Measurements from ENCODE around the gene LRIG3. TPM values are rescaled to one million over a fixed set of nuclear protein-coding genes. Genes with fewer than 3 reads are reported as not detected.
"Not testable (repeated sequence)": the region's sequence is repeated elsewhere in the genome, so short reads cannot be mapped to it uniquely, and the experiment has no call there.

Gene LRIG3
- total RNA-seq, 2 experiments from 2014 or later, result not detected

GRCh38 chr12:58883576-58884334 lies 36.5 kb downstream of the LRIG3 start:
- H3K4me1 Mint-ChIP-seq, result no peaks in the 10 kb centered on the region
- H3K9me3 Mint-ChIP-seq, result no peaks in the 10 kb centered on the region
- H3K27me3 Mint-ChIP-seq, result no peaks in the 10 kb centered on the region
- no peak for DNase-seq
- ChIA-PET POLR2A (no interaction called here), CTCF (no interaction called here)
- no peak overlapping the region for H3K27ac Mint-ChIP-seq
- H3K36me3 Mint-ChIP-seq (ENCODE audit: low read depth), result no peaks in the 10 kb centered on the region
- no peak overlapping the region for H3K4me3 Mint-ChIP-seq

GRCh38 chr12:58882826-58883225 lies 37.5 kb downstream of the LRIG3 start:
- POLR2A ChIA-PET, result no interaction called here
- CTCF ChIA-PET, result no interaction called here
- H3K9me3 Mint-ChIP-seq, result no peaks in the 10 kb centered on the region
- no peaks in the 10 kb centered on the region for H3K36me3 Mint-ChIP-seq (ENCODE audit: low read depth)
- no peak for DNase-seq
- no peaks in the 10 kb centered on the region for H3K27me3 Mint-ChIP-seq
- no peak overlapping the region for H3K27ac Mint-ChIP-seq
- H3K4me1 Mint-ChIP-seq, result no peaks in the 10 kb centered on the region
- H3K4me3 Mint-ChIP-seq, result no peak overlapping the region

GRCh38 chr12:58881816-58882215 lies 38.5 kb downstream of the LRIG3 start:
- H3K27ac Mint-ChIP-seq, result no peak overlapping the region
- no peaks in the 10 kb centered on the region for H3K27me3 Mint-ChIP-seq
- no peaks in the 10 kb centered on the region for H3K9me3 Mint-ChIP-seq
- ChIA-PET POLR2A (no interaction called here), CTCF (no interaction called here)
- DNase-seq, result no peak
- H3K4me3 Mint-ChIP-seq, result no peak overlapping the region
- H3K36me3 Mint-ChIP-seq (ENCODE audit: low read depth), result no peaks in the 10 kb centered on the region
- H3K4me1 Mint-ChIP-seq, result no peaks in the 10 kb centered on the region

- DNase-seq, result no peak
- Mint-ChIP-seq H3K27ac (no peak overlapping the region), H3K9me3 (no peaks in the 10 kb centered on the region), H3K4me1 (no peaks in the 10 kb centered on the region), H3K36me3 (ENCODE audit: low read depth) (no peaks in the 10 kb centered on the region), H3K27me3 (no peaks in the 10 kb centered on the region), H3K4me3 (no peak overlapping the region)
- ChIA-PET CTCF (no interaction called here), POLR2A (no interaction called here)
Observed at GRCh38 chr12:58880639-58881038, 39.7 kb downstream of the LRIG3 start.

- Mint-ChIP-seq H3K36me3 (ENCODE audit: low read depth) (no peaks in the 10 kb centered on the region), H3K27me3 (no peaks in the 10 kb centered on the region), H3K9me3 (no peaks in the 10 kb centered on the region), H3K27ac (no peak overlapping the region), H3K4me1 (no peaks in the 10 kb centered on the region), H3K4me3 (no peak overlapping the region)
- POLR2A ChIA-PET, result no interaction called here
- DNase-seq, result no peak
- CTCF ChIA-PET, result no interaction called here
Observed at GRCh38 chr12:58877243-58877743, 43.0 kb downstream of the LRIG3 start.

- POLR2A ChIA-PET, result no interaction called here
- CTCF ChIA-PET, result no interaction called here
- no peak for DNase-seq
- no peak overlapping the region for H3K4me3 Mint-ChIP-seq
- H3K27ac Mint-ChIP-seq, result no peak overlapping the region
- H3K9me3 Mint-ChIP-seq, result no peaks in the 10 kb centered on the region
- no peaks in the 10 kb centered on the region for H3K27me3 Mint-ChIP-seq
- H3K4me1 Mint-ChIP-seq, result no peaks in the 10 kb centered on the region
- H3K36me3 Mint-ChIP-seq (ENCODE audit: low read depth), result no peaks in the 10 kb centered on the region
Observed at GRCh38 chr12:58873496-58873895, 46.8 kb downstream of the LRIG3 start.

- CTCF ChIA-PET, result no interaction called here
- no peak overlapping the region for H3K4me3 Mint-ChIP-seq
- no peaks in the 10 kb centered on the region for H3K36me3 Mint-ChIP-seq (ENCODE audit: low read depth)
- no peak for DNase-seq
- H3K4me1 Mint-ChIP-seq, result no peaks in the 10 kb centered on the region
- no peaks in the 10 kb centered on the region for H3K9me3 Mint-ChIP-seq
- POLR2A ChIA-PET, result no interaction called here
- H3K27ac Mint-ChIP-seq, result no peak overlapping the region
- no peaks in the 10 kb centered on the region for H3K27me3 Mint-ChIP-seq
Observed at GRCh38 chr12:58871556-58871955, 48.7 kb downstream of the LRIG3 start.

- ChIA-PET POLR2A (no interaction called here), CTCF (no interaction called here)
- no peak for DNase-seq
- no peaks in the 10 kb centered on the region for H3K36me3 Mint-ChIP-seq (ENCODE audit: low read depth)
- no peaks in the 10 kb centered on the region for H3K9me3 Mint-ChIP-seq
- H3K27ac Mint-ChIP-seq, result no peak overlapping the region
- H3K4me3 Mint-ChIP-seq, result no peak overlapping the region
- no peaks in the 10 kb centered on the region for H3K27me3 Mint-ChIP-seq
- H3K4me1 Mint-ChIP-seq, result no peaks in the 10 kb centered on the region
Observed at GRCh38 chr12:58870595-58870994, 49.7 kb downstream of the LRIG3 start.

- ChIA-PET POLR2A (no interaction called here), CTCF (no interaction called here)
- Mint-ChIP-seq H3K27ac (no peak overlapping the region), H3K36me3 (ENCODE audit: low read depth) (no peaks in the 10 kb centered on the region), H3K9me3 (peaks cover 2% of the 10 kb centered on the region), H3K27me3 (no peaks in the 10 kb centered on the region), H3K4me3 (no peak overlapping the region), H3K4me1 (no peaks in the 10 kb centered on the region)
- DNase-seq, result no peak
Observed at GRCh38 chr12:58860788-58861240, 59.5 kb downstream of the LRIG3 start.

- ChIA-PET POLR2A (no interaction called here), CTCF (no interaction called here)
- H3K36me3 Mint-ChIP-seq (ENCODE audit: low read depth), result no peaks in the 10 kb centered on the region
- no peaks in the 10 kb centered on the region for H3K4me1 Mint-ChIP-seq
- H3K9me3 Mint-ChIP-seq, result peaks cover 2% of the 10 kb centered on the region
- H3K27me3 Mint-ChIP-seq, result no peaks in the 10 kb centered on the region
- no peak overlapping the region for H3K4me3 Mint-ChIP-seq
- H3K27ac Mint-ChIP-seq, result no peak overlapping the region
- no peak for DNase-seq
Observed at GRCh38 chr12:58860056-58860787, 60.1 kb downstream of the LRIG3 start.

- H3K36me3 Mint-ChIP-seq (ENCODE audit: low read depth), result no peaks in the 10 kb centered on the region
- DNase-seq, result no peak
- H3K9me3 Mint-ChIP-seq, result peaks cover 2% of the 10 kb centered on the region
- no peak overlapping the region for H3K4me3 Mint-ChIP-seq
- no peaks in the 10 kb centered on the region for H3K4me1 Mint-ChIP-seq
- ChIA-PET CTCF (no interaction called here), POLR2A (no interaction called here)
- H3K27me3 Mint-ChIP-seq, result no peaks in the 10 kb centered on the region
- no peak overlapping the region for H3K27ac Mint-ChIP-seq
Observed at GRCh38 chr12:58858030-58858429, 62.3 kb downstream of the LRIG3 start.

GRCh38 chr12:58857206-58857605 lies 63.1 kb downstream of the LRIG3 start:
- CTCF ChIA-PET; H3K9me3 Mint-ChIP-seq; POLR2A ChIA-PET; H3K4me1 Mint-ChIP-seq; H3K27ac Mint-ChIP-seq; DNase-seq; H3K4me3 Mint-ChIP-seq; H3K27me3 Mint-ChIP-seq; H3K36me3 Mint-ChIP-seq (ENCODE audit: low read depth): not testable (repeated sequence)

GRCh38 chr12:58855630-58856029 lies 64.7 kb downstream of the LRIG3 start:
- POLR2A ChIA-PET; H3K4me3 Mint-ChIP-seq; H3K27ac Mint-ChIP-seq; H3K27me3 Mint-ChIP-seq; H3K4me1 Mint-ChIP-seq; DNase-seq; CTCF ChIA-PET; H3K36me3 Mint-ChIP-seq (ENCODE audit: low read depth); H3K9me3 Mint-ChIP-seq: not testable (repeated sequence)

GRCh38 chr12:58850826-58851225 lies 69.5 kb downstream of the LRIG3 start:
- POLR2A ChIA-PET, result no interaction called here
- no peaks in the 10 kb centered on the region for H3K4me1 Mint-ChIP-seq
- H3K36me3 Mint-ChIP-seq (ENCODE audit: low read depth), result no peaks in the 10 kb centered on the region
- H3K27me3 Mint-ChIP-seq, result no peaks in the 10 kb centered on the region
- H3K27ac Mint-ChIP-seq, result no peak overlapping the region
- no peak overlapping the region for H3K4me3 Mint-ChIP-seq
- no peaks in the 10 kb centered on the region for H3K9me3 Mint-ChIP-seq
- CTCF ChIA-PET, result no interaction called here
- no peak for DNase-seq

All from activated CD4-positive, alpha-beta T cell treated with anti-CD3 and anti-CD28 coated beads, Interleukin-2, amount 10 ng/mL, durations not matched to agents 7 days and 5 days (primary cell).